Epithelial cell of esophagus (primary cell): ENCODE data around the gene BICD2.

Experiments used
- DNase-seq: peaks from one replicate; pipeline ENCODE4 v3.0.0; 2010; ENCODE audit warnings: low read depth
- H3K4me3 ChIP-seq: 2 replicates; pipeline ENCODE4 v1.5.1; 2011; ENCODE audit warnings: mild to moderate bottlenecking, low read length, control low read depth
- TF ChIP-seq, protein P1 (sequence below): IDR thresholded peaks from 2 replicates; pipeline ENCODE4 v1.5.1; 2011; ENCODE audit warnings: low read depth, mild to moderate bottlenecking, low read length, control low read depth, inconsistent platforms; ENCODE audit not compliant: insufficient read depth; ENCODE audit errors: missing control alignments

Gene BICD2

DNA sequence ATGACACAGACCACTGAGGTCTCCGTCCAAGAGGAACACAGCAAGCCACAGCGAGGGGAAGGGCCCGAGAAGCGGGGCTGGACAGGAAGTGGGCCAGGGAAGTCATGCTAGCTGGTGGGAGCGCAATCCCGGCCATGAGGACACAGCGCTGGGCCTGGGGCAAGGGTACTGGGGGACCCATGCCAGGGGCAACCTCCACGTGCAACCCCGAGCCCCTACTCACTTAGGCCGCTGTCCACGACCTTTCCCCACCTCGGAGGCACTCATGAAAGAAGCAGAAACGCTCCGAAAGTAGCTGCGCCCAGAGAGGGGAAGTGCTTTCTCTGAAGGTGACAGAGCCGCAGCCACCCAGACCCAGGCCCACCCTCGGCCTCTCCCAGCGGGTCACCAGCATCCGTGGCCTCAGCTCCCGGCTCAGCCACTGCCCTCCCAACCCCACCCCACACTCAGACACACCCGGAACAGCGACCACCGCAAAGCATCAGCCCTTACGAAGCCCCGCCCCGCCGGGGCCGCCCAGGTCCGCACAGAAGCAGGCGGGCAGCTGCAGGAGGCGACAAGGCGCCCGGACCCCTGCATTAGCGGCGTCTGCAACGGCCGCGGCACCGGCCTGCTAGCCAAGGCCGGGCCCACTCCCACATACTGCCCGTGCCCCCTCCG, 782 bp downstream of the BICD2 start:
- peak overlapping the region; percentile 97 for H3K4me3 ChIP-seq
- TF ChIP-seq, protein P1, sequence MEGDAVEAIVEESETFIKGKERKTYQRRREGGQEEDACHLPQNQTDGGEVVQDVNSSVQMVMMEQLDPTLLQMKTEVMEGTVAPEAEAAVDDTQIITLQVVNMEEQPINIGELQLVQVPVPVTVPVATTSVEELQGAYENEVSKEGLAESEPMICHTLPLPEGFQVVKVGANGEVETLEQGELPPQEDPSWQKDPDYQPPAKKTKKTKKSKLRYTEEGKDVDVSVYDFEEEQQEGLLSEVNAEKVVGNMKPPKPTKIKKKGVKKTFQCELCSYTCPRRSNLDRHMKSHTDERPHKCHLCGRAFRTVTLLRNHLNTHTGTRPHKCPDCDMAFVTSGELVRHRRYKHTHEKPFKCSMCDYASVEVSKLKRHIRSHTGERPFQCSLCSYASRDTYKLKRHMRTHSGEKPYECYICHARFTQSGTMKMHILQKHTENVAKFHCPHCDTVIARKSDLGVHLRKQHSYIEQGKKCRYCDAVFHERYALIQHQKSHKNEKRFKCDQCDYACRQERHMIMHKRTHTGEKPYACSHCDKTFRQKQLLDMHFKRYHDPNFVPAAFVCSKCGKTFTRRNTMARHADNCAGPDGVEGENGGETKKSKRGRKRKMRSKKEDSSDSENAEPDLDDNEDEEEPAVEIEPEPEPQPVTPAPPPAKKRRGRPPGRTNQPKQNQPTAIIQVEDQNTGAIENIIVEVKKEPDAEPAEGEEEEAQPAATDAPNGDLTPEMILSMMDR, result no peak
- DNase-seq, result no peak

DNA sequence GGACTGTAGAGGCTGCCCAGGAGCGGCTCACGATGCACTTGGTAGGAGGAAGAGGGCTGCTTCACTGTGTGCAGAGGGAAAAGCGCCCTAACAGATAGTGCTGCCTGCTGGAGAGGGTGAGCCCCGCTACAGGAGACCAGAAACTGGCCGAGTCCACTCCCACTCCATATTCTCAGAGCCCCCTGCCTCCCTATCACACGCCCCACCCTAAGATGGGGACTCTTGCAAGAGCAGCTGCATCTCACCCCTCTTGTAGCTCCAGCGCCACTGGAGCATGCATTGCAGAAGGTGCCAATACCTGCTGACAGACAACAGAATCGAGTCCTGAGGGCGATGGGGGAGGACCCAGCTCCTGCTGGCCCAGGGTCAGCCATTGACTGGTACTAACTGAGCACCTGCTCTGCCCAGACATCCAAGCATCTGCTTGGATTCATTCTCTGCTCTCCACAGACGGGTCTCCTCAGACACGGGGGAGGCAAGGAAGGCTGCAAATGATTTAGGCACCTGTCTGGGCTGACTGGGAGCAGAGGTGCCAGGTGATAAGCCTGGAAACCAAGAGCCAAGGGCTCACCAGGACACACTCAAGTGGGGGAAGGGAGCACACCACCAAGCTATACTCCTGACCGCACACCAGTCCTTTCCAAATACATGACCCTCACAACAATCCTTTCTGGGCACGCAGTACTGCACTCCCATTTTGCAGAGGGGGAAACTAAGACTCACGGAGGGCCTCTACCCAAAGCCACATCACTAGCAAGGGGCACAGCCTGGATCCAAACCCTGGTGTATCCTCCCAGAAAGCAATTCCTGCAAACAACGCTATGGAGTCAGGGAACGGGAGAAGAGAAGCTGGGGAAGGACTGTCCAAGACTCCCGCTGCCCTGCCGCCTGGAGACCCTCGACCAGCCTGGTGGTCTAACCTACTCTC, 1.6 kb downstream of the BICD2 start:
- TF ChIP-seq, protein P1, result no peak
- H3K4me3 ChIP-seq, result peak overlapping the region; percentile 97

DNA sequence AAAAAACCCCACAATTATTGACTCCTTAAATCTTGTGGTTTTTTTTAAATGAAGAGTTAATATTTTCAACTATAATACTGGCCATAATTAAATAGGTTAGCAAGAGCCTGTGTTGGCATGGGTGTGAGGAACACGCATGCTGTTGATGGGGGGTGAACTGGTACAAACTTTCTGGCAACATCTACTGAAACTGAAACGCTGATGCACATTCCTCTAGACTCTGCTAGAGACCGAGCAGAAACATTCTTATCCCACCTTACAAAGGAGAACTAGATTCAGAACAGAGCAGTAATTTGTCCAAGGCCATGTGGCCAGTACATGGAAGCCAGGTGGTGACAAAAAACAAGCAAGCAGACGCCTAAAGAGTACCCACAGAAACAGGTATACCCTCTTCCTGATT, 2.4 kb downstream of the BICD2 start:
- TF ChIP-seq, protein P1, result no peak
- peak overlapping the region; percentile 97 for H3K4me3 ChIP-seq
- DNase-seq, result no peak

More for the DNA sequence above, 1.6 kb downstream of the BICD2 start:
- no peak for DNase-seq

DNA sequence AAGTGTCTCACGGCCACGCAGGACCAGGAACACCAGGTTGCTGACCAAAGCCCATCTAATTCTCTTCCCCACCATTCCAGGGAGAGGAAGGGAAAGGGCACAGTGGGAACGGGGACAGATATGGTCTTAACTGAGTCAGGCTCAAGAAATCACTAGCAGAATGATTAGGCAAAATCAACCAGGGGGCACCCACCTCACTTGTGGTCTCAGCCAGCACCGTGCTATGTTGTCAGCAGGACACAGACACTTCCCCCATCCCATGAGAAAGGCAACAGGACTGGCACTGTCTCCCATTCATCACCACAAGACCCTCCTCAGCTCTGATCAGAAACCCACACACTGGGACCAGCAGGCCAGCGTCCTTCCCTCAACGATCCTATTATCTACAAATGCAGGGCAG, 2.9 kb downstream of the BICD2 start:
- peak overlapping the region; percentile 97 for H3K4me3 ChIP-seq
- TF ChIP-seq, protein P1, result no peak
- DNase-seq, result no peak

DNA sequence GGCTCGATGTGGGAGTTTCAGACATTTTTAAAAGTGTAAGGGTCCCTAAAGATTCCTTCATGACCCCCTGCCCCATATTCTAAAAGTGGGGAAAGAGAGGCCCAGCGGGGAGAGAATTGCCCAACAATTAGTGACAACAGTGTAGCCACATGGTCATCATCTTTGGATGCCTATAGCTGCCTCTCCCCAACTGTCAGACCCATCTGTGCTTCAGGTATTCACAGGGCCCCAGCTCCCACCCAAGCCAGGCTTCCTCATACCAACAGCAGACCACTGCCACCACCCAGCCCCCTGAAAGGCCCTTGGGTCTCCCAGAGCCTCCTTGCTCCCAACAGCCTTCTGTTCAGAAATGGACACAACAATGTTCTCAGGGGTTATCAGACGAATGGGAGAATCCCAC, 4.1 kb downstream of the BICD2 start:
- TF ChIP-seq, protein P1, result no peak
- peak overlapping the region; percentile 97 for H3K4me3 ChIP-seq
- DNase-seq, result no peak

DNA sequence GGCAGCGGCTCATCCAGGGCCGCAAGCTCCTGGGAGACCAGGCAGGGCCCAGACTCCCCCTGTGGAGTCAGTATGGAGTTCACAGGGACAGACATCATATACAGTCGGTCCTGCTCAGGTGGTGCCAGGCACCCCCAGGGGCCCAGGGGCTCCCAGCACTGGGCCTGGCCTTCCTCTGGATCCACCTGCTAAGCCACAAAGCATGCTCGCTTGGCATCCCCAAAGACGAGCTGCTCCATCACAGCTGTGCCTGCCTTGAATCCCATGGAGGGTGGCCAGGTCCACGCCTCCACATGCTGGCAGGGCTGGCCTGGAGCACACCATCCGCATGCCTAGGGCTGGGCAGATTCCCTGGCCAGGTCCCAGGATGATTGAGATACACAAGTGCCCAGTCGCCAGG, 4.6 kb downstream of the BICD2 start:
- TF ChIP-seq, protein P1, result no peak
- DNase-seq, result no peak
- no peak overlapping the region for H3K4me3 ChIP-seq
